Hepatocyte (in vitro differentiated cells): ENCODE results near the gene TM7SF2.

Experiments
- EZH2 ChIP-seq: fragments of 200-600 bp; sonication (generic); IDR thresholded peaks from 2 replicates; pipeline ENCODE4 v1.6.1; 2016; ENCODE audit warnings: antibody characterized with exemption, mild to moderate bottlenecking, borderline replicate concordance
- TF ChIP-seq, protein P1 (sequence below): fragments of 200-600 bp; sonication (generic); IDR thresholded peaks from 2 replicates; pipeline ENCODE4 v1.5.1; 2016; ENCODE audit warnings: antibody characterized with exemption, mild to moderate bottlenecking; ENCODE audit not compliant: poor library complexity

- TF ChIP-seq, protein P1, sequence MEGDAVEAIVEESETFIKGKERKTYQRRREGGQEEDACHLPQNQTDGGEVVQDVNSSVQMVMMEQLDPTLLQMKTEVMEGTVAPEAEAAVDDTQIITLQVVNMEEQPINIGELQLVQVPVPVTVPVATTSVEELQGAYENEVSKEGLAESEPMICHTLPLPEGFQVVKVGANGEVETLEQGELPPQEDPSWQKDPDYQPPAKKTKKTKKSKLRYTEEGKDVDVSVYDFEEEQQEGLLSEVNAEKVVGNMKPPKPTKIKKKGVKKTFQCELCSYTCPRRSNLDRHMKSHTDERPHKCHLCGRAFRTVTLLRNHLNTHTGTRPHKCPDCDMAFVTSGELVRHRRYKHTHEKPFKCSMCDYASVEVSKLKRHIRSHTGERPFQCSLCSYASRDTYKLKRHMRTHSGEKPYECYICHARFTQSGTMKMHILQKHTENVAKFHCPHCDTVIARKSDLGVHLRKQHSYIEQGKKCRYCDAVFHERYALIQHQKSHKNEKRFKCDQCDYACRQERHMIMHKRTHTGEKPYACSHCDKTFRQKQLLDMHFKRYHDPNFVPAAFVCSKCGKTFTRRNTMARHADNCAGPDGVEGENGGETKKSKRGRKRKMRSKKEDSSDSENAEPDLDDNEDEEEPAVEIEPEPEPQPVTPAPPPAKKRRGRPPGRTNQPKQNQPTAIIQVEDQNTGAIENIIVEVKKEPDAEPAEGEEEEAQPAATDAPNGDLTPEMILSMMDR: no peak
- TF ChIP-seq EZH2: no peak
Measured at GRCh38 chr11:65128182-65129145, 16.8 kb downstream of the TM7SF2 start.
